Measurements from ENCODE around the gene REV1.
"Not testable (repeated sequence)": the region's sequence is repeated elsewhere in the genome, so short reads cannot be mapped to it uniquely, and the experiment has no call there.

REV1 gene

GRCh38 chr2:99403084-99403483 is 86.7 kb downstream of the REV1 start:
- no peak for DNase-seq (ENCODE audit: low spot score)

GRCh38 chr2:99401841-99402240 is 88.0 kb downstream of the REV1 start:
- no peak for DNase-seq (ENCODE audit: low spot score)

- no peak for DNase-seq (ENCODE audit: low spot score)
These were observed 90.0 kb downstream of the REV1 start for GRCh38 chr2:99399795-99400194.

- no peak for DNase-seq (ENCODE audit: low spot score)
These were observed 90.8 kb downstream of the REV1 start for GRCh38 chr2:99399063-99399462.

GRCh38 chr2:99398303-99398702 is 91.5 kb downstream of the REV1 start:
- no peak for DNase-seq (ENCODE audit: low spot score)

- DNase-seq (ENCODE audit: low spot score), result no peak
These were observed 92.4 kb downstream of the REV1 start for GRCh38 chr2:99397266-99397920.

- no peak for DNase-seq (ENCODE audit: low spot score)
These were observed 94.2 kb downstream of the REV1 start for GRCh38 chr2:99395589-99396130.

- DNase-seq (ENCODE audit: low spot score), result no peak
These were observed 99.9 kb downstream of the REV1 start for GRCh38 chr2:99389946-99390345.

GRCh38 chr2:99389371-99389770 is 100.4 kb downstream of the REV1 start:
- no peak for DNase-seq (ENCODE audit: low spot score)

GRCh38 chr2:99388892-99389291 is 100.9 kb downstream of the REV1 start:
- no peak for DNase-seq (ENCODE audit: low spot score)

GRCh38 chr2:99386011-99386410 is 103.8 kb downstream of the REV1 start:
- no peak for DNase-seq (ENCODE audit: low spot score)

GRCh38 chr2:99382143-99382542 is 107.7 kb downstream of the REV1 start:
- no peak for DNase-seq (ENCODE audit: low spot score)

GRCh38 chr2:99380376-99381010 is 109.3 kb downstream of the REV1 start:
- DNase-seq (ENCODE audit: low spot score), result no peak

- DNase-seq (ENCODE audit: low spot score), result no peak
These were observed 111.9 kb downstream of the REV1 start for GRCh38 chr2:99377879-99378278.

- no peak for DNase-seq (ENCODE audit: low spot score)
These were observed 113.5 kb downstream of the REV1 start for GRCh38 chr2:99376254-99376864.

- no peak for DNase-seq (ENCODE audit: low spot score)
These were observed 115.1 kb downstream of the REV1 start for GRCh38 chr2:99374747-99375146.

- DNase-seq (ENCODE audit: low spot score), result no peak
These were observed 116.7 kb downstream of the REV1 start for GRCh38 chr2:99373144-99373543.

- not testable (repeated sequence) for DNase-seq (ENCODE audit: low spot score)
These were observed 121.0 kb downstream of the REV1 start for GRCh38 chr2:99368854-99369253.

GRCh38 chr2:99365661-99366060 is 124.2 kb downstream of the REV1 start:
- DNase-seq (ENCODE audit: low spot score), result no peak

- no peak for DNase-seq (ENCODE audit: low spot score)
These were observed 133.0 kb downstream of the REV1 start for GRCh38 chr2:99356853-99357252.

GRCh38 chr2:99354825-99355224 is 135.0 kb downstream of the REV1 start:
- DNase-seq (ENCODE audit: low spot score), result not testable (repeated sequence)

GRCh38 chr2:99354070-99354469 is 135.7 kb downstream of the REV1 start:
- no peak for DNase-seq (ENCODE audit: low spot score)
